SW 1271 (cell line): Measurements from ENCODE around the gene ARF1.

Source experiments
- DNase-seq, 2 experiments: peaks; one replicate each; lab custom pipeline; 2025; lab: John Stamatoyannopoulos, UW

The ARF1 gene

DNA sequence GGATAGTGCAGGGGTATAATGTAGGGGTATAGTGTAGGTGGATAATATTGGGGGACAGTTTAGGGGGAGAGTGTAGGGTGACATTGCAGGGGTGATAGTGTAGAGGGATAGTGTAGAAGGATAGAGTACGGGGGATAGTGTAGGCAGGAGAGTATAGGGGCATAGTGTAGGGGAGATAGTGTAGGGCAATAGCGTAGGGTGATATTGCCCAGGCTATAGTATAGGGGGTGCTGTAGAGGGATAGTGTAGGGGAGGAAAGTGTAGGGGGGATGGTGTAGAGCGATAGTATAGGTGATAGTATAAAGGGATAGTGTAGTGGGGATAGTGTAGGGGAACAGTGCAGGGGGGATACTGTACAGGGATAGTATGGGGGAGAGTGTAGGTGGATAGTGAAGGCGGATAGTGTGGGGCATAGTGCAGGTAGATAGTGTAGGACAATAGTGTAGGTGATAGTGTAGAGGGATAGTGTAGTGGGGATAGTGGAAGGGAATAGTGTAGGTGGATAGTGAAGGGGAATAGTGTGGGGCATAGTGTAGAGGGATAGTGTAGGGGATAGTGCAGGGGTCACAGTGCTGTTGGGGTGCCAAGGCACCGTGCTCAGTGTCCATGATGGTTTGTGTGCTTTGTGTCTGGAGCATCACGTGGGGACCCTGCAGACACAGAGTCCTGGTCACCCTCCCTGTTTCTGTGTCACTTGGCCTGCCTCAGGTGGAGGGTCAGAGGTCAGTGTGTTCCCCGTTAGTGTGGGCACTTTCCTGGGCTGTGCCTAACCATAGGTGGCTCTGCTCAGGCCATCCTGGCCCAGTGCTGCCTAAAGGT, 10.5 kb upstream of the ARF1 start:
- DNase-seq, result no peak

DNA sequence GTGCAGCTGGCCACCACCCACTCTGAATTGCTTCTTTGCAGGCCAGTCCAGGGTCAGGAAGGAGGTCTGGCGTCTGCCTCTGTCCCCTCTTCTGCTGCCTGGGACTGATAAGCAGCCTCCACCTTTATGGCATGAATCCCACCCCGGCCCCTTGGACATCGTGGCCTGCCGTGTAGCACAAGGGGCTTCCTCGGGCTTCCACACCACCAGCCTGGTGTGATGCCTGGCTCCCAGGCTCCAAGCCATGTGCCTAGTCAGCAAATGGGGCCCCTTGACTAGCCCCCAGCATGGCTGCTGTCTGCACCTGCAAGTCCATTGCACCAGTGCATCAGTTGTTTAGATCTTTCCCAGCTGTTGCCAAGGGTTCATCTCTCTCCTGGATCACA, 9.9 kb upstream of the ARF1 start:
- DNase-seq, result no peak

DNA sequence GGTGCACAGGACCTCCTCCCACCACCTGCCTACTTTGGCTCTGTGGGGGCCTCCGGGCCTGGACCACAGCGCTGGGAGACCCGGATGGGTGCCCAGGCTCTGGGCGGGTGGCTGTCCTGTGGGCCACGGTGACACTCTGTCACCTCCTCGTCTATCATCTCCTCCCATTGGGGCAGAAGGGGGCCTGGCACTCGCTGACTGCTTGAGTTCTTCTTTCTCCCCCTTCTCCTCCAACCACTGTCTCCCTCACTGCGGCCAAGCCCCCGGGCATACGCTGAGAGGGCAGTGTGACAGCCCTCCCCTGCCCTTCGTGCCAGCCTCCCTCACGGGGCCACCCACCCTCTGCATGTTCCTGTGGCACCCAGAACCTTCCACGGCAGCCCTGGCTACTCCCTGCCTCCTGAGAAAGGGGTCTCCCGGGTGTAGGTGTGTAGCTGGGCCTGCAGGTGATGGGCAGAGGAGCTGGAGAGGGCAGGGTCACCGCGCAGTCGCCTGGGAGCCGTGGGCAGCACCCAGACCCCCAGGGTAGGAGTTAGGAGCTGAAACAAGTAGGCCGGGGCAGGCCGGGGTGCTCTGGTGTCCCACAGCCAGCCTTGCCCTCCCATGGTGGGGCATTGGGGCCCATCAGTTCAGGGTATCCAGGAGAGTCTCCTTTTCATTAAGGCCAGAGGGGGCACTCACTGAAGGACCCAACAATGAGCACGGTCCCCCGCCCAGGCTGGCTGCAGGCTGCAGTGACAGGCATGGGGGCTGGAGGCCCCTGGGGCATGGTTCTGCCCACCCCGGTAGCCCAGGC, 9.2 kb upstream of the ARF1 start:
- no peak for DNase-seq

DNA sequence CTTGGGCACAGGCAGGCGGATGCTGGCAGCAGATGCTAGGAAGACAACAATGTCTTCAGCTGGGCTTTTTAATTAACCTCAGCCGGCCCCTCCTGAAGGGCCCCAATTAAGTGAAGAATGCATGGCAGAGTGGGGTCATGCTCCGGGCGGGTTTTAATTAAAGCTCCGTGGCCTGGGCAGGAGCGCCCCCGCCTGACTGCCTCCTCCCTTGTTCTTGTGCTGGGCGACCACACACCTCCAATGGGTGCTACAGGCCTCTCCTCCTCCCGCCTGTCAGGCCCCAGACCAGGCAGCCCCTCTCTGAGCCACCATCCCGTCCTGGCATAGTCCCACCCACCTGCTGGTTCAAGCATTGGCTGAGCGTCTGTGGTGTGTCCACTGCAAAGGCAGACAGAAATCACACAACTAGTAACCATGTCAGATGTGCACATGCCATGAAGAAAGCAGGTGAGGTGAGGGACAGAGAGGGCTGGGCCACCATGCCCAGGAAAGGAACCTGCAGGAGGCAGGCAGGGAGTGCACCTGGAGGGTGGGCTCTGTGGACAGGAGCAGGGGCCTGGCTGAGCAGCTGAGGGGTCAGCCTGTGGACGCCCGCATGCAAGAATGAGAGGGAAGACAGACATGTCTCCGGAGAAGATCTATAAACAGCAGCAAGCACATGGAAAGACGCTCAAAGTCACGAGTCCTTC, 8.5 kb upstream of the ARF1 start:
- DNase-seq, result no peak

DNA sequence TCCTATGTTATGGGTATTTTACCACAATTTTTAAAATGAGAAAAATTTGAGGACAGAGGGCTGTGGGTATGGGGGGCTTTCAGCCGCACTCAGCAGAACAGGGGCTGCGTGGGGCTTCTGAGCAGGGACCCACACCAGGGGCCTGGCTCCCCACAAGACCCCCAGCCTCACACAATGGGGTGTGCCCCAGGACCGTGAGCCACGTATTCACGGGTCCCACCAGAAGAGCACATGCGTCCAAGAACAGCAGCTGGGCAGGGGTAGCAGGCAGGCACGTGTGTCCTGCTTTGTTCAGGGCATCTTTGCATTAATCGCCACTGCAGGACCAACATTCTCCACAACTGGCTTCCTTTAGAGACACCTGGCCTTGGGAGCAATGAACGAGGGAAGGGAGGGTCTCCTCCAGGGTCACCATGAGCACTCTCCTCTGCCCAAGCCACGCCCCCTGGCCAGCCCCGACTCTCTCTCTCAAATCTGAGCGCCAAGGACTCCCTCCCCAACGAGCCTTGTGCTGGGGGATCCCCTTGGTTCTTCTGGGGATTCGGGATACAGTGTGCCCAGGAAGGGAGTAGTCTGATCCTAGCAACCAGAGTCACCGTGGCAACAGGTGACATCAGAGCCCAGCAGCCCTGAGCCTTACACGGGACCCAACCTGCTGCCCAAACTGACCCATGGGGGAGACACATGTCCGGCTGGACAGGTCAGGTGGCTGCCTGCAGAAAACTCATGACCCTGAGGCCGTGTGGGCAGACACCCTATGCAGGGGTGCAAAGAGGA, 7.4 kb upstream of the ARF1 start:
- no peak for DNase-seq

DNA sequence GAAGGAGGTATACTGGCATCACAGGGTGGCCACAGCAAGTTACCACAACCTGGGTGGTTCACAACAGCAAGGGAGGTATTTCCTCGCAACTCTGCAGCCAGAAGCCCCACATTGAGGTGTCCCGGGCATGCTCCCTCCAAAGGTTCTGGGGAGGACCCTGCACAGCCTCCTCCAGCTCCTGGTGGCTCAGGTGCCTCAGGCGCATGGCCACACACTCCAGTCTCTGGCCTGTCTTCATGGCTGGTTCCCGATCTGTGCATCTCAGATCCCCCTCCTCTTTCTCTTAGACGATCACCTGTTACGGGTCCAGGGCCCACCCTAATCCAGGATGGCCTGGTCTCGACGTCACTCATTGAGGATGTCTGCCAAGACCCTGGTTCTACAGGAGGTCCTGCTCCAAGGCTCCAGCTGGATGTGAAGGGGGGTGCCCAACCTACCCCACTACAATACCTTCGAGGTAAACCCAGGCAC, 6.7 kb upstream of the ARF1 start:
- DNase-seq, result no peak

DNA sequence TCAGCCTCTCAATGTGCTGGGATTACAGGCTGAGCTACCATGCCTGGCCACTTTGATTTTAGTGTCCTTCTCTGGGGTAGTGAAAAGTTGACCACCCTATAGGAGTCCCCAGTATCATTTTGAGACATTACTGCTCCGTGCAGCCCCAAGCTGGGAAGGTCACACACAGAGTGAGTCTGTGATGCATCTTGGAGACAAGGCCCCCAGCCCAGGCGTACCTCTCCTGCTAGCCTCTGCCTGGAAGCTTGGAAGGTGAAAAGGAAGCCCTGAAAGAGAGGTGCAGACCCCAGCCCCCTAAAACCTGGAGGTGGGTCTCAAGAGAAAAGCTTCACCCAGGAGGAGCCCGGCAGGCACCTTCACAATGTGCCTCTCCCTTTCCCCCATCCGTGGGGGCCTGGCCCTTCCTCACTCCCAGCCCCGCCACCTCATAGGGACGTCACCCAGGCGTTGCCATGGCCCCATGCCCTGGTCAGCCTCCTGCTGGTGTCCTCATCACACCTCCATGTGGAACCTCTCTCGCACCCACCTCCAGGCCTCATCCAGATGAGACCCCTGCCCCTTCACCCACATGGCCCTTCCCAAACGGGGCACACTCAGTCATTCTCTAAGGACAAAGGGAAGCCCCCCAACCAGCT, 5.6 kb upstream of the ARF1 start:
- DNase-seq, result no peak

DNA sequence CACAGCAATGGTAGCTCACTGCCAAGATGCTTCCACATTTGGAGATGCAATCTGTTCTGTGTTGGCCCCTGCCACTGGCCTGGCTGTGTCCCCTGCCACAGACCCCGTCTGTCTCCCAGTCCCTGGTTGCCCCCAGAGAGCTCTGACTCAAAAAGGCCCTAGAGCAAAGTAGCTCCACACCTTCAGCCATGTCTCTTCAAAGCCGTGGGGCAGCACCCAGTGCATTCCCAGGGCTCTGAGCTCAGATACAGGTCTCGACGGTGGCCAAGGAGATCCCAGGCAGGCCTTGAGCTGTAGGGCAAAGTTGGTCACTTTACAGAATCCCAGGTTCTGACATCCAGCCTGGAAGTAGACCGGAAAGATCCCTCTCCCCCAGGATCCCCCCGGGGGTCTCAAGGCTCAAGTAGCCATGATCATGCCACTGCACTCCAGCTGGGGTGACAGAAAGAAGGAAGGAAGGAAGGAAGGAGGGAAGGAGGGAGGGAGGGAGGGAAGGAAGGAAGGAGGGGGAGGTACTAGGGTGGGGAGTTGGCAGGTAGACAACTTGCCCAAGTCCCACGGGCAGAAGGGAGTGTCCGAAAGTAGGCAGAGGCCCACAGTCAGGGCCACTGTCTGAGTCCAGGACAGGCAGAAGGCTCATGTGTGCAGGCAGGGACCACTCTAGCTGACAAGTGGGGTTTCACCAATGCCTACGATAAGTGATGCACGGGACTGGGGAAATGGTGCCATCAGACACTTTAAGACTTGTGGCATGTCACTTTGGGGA, 4.8 kb upstream of the ARF1 start:
- DNase-seq, result no peak

DNA sequence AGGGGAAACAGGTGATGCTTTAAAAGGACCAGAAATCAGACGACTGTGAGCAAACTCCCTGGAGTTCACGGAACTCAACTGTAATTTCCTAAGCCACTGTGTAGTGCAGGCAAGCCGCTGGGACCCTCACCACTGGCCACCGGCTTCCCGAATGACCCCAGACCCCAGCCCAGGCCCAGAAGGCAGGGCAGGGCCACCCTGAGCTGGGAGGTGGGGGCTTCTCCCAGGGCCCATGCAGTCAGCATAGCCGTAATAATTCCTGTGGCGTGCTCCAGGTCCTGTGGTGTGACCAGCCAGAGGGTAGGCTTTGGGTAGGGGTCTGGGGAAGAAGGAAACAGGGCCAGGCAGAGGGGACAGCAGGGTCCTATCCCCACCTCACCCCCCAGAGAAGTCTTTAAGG, 3.5 kb upstream of the ARF1 start:
- no peak for DNase-seq

DNA sequence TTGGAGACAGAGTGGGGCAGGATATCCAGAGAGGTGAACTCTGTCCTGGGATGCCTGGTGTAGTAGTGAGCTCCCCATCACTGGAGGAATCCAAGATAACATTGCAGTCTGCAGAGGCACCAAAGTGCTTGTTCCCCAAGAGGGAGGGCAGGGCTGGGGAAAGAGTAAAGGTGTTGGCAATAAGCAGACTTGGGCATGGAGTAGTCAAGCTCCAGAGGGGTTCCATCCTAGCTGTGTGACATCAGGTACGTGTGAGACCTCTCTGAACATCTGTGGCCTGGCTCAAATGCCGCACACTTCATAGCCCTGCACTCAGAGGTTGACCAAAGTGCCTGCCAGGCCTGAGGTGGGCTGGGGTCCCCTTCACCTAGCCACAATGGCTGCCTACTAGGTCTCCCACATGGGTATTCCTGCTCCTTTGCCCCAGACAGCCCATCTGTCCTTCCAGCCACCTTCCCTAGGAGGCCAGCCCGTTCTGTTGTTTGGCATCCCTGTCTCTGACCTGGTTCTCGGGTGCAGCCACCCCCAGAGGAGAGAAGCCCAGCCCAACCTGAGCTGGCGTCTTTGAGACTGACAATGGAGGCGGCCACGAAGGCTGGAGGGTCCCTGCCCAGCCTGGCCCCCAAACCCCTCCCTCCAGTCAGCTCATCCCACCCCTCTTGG, 2.8 kb upstream of the ARF1 start:
- no peak for DNase-seq

DNA sequence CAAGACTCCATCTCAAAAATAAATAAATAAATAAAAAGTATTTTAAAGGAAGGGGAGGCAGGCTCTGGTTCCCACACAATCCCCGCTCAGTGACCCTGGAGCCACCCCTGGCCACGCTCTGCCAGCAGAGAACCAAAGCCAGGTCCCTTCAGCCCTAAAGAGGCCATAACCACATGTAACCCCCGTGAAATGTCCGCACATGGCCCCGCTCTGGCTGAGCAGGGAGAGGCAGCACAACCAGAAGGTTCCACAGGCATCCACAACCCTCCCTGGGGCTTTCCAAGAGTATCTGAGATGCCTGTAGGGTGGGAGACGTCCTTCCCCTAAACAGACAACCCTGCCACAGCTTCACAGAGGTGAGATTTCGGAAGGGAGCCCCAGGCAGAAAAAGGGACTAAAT, 1.4 kb upstream of the ARF1 start:
- no peak for DNase-seq

DNA sequence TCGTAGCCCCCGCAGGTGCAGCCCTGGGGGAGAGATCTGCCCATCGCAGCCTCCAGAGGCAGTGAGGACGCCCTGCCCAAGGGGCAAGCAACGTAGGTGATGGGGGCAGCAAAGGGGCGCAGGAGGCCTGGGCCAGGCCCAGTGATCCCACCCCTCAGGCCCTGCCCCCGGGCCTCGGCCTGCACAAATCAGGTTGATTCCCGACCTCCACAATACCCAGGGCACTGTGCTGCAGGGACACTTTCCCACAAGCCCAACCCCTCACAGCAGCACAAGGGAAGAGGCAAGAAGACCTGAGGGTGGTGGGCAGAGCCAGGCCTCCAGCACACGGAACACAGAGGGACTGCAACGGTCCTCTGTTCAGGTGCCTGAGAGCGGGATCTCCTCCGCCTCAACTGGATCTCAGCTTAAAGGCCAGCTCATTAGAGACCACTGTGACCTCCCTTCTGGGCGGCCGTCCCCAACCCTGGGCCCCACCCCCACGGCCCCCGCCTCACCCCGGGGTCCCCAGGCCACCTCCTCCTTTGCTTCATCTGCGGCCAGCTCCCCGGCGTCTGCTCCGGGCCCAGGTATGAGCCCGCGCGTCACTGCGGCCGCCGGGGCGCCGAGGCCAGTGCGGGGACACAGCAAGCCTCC, 812 bp upstream of the ARF1 start:
- DNase-seq, result no peak

DNA sequence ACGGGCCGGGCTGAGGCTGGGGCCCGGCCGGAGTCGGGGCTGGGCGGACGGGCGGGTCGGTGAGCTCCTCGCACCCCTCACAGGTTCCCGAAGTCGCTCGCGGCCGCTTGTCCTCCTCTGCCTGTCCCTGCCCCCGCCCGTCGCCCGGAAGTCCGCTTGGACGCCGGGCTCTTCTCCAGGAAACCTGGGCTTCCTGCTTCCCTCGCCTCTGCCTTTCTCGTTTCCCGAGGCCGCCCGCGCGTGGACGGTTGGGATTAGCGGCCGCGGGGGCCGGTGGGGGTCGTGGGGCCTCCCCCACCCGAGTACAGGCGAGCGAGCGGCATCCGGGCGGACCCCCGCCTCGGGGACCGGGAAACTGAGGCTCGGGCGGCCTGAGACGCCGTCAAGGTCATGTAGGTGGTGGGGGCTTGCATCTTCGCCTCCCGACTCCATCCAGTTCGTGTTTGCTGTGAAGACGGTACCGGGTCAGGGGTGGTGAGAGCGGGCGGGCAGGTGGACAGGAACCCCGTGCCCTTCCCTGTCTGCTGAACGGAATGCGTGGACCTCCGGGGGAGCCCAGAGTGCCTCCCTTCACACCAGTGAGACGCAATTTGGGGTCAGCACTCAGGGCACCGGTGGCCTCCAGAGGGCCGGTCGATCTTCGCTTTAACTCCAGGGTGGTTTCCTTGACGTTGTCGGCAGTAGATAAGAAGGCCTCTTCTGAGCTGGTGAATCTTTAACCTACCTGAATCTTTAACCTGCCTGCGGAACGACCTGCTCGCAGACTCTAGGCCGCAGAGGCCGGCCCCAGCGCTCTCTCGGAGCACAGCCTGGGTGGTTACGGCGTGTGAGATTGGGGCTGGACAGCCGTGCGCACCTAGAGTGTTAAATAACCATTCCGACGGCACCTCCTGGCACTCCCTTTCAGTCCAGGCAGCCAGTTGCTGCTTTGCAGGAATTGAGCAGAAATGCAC, 686 bp downstream of the ARF1 start:
- no peak for DNase-seq

DNA sequence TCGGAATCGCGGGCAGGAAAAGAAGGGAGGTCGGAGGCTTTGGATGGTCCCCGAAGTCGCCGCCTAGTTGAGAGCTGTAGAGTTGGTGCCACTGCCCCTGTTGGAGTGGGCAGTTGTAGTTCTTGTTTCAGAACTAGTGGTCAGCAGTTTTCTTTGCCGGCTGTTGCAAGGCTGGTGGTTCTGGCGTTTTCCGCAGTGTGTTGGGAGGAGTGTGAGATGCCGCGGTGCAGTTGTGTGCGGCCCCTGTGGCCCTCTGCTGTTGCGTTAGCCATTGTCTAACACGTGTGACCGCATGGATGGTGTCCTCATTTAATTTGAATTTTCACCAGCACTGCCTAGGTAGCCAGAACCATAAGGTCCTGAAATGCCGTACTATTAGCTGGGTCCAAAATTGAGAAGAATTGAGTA, 1.4 kb downstream of the ARF1 start:
- no peak for DNase-seq

DNA sequence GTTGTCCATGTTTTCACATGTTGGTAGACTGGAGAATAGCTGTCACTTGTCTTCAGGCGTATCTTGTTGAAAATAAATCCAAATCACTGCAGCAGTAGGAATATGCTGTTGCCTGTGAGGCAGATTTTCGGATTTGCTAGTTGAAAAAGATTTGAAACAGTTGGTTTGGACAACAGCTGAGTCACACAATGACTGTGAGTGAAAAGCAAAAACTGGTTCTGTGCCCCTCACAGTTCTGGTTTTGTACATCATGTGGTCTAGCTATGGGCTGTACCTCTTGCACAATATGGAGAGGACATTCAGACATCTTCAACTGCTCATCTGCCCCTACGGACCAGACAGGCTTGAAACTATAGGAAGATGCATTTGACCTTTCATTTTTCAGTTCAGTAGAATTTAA, 1.8 kb downstream of the ARF1 start:
- peak in 1 of 2 experiments; percentile 19 for DNase-seq

DNA sequence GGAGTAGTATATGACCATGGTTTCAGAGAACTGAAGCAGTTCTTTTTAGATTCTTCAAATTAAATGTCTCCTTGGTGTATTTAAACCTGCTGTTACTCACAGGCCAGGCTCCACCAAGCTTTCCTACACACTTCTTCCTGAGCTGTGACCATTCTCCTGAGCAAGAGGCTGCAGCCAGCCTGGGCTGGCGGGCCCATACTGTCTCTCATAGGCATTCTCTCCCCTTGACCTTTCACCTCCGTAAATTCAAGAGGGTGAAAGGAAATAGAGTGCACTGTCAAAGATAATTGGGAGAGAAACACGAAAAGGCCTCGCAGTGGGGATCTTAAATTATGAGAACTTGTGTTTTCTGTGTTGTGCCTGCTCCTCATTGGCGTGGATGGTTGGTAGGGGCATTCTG, 2.3 kb downstream of the ARF1 start:
- no peak for DNase-seq

DNA sequence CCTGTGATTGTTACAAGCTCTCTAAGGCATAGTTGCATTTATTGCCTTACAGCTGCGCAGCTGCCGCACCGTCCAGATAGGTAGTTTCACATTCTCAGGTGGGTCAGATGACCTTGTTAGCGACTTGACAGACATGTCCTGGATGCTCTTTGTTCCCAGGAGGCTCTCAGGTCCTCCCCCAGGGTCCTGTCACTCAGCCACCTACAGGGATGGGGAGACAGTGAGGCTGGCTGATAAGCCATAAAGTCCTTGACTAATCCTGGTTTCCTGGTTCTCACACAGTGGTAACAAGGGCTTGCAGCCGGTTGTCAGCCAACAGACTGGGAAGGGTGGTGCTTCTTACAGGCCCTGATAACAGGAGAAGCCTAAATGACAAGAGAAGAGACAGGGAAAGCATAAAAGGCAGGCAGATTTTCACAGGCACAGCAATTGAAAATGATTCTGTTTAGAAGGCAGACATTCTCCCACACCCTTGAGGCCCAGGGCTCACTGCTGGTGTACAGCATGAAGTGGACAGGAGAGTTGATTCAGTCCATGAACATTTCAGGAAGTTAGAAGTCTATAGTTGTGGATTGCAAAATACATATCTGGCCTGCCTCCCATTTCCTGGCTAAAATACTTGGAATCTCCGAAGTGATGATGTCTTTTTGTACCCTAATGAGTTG, 2.9 kb downstream of the ARF1 start:
- DNase-seq, result peak in 1 of 2 experiments; percentile 48

DNA sequence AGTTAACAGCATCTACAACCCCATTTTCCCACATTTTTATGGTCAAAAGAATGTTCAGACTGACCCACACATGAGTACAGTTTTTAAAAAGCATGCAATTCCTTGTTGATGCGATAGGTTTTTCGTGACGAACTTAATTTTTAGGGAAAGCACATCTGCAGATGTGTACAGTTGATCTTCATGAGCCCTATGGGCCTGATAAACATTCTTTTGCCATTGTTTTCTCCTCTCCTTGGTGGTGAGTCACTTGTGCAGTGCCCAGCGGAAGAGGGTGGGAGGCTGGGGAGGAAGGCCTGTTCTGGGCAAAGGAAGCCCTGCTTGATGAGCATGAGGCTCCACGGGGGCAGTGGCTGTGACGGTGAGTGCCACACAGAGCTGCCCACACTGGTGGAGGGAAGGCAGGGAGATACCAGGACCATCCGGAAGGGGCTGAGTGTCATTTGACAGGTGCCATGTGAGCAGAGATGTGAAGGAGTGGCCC, 5.3 kb downstream of the ARF1 start:
- peak in 1 of 2 experiments; percentile 69 for DNase-seq
